ENCODE results near the gene UBE4A. TPM values are rescaled to one million over a fixed set of nuclear protein-coding genes. Genes with fewer than 3 reads are reported as not detected.

UBE4A gene
- total and polyA plus RNA-seq, 9 of the 15 experiments (the other 6 are each of a cell fraction or from before 2014, with no cell fraction given): 13.5 to 45.2 (median 26.8) TPM

- H3K79me2 ChIP-seq (ENCODE audit: control insufficient read depth, insufficient read depth, low read length): peaks cover 96% of the 10 kb centered on the region
- H3K27me3 ChIP-seq (ENCODE audit: control insufficient read depth in 2 of 2, insufficient read depth in 2 of 2, low read length in 2 of 2): no peaks in the 10 kb centered on the region
- peaks cover 5% of the 10 kb centered on the region for H3K9me1 ChIP-seq (ENCODE audit: control insufficient read depth, insufficient read depth, low read length)
- TF ChIP-seq ZNF184 (CRISPR knock-in tag; IDR thresholded peaks at IDR 0.05) (peak; percentile 76), ZC3H4 (CRISPR knock-in tag; IDR thresholded peaks at IDR 0.05; ENCODE audit: borderline replicate concordance) (no peak)
- H3K4me1 ChIP-seq (replicated peaks in 1 of 2; ENCODE audit: control insufficient read depth in 2 of 2, insufficient read depth in 2 of 2, low read length in 2 of 2): peaks cover 4% of the 10 kb centered on the region in 2 experiments; a peak in 2 of 5 replicates
- DNase-seq (ENCODE audit: extremely low read depth in 1 of 4, low spot score in 3 of 4): no peak
- no peak overlapping the region for H3K4me3 ChIP-seq
- in situ Hi-C loops (cut with MboI) (no loop called here), intact Hi-C loops (cut with micrococcal nuclease) (no loop called here)
- no peak overlapping the region for H3K27ac ChIP-seq (ENCODE audit: extremely low read depth, low read depth, low read length)
- WGBS (ENCODE audit: insufficient coverage, low coverage, missing lambda C conversion rate): 76% methylated on average over 4 of the region's 4 CpGs
- FAIRE-seq: no peak
- no peak for ATAC-seq
- H3K36me3 ChIP-seq (ENCODE audit: control insufficient read depth, insufficient read depth, low read length): peaks cover 77% of the 10 kb centered on the region
- H3K9me3 ChIP-seq (replicated peaks; ENCODE audit: control insufficient read depth, insufficient read depth, low read depth, low read length): no peaks in the 10 kb centered on the region
- POLR2A ChIA-PET: interaction anchor here (0.7 to 2.3 kb wide), 5 partner anchors 8 to 22 kb away, joined by 3 to 13 read pairs (median 3); partner anchors contain the start of gene KMT2A
- no TSS peak for BruUV-seq (replicated peaks)
- CTCF ChIA-PET (ENCODE audit: low intra/inter-chr PET ratio): no interaction called here
- no peak overlapping the region for H3K9ac ChIP-seq (ENCODE audit: insufficient read depth in 1 of 2, low read depth in 2 of 2, low read length in 2 of 2)
- H4K20me1 ChIP-seq (replicated peaks; ENCODE audit: control insufficient read depth, insufficient read depth, low read length): peaks cover 15% of the 10 kb centered on the region
- no peak overlapping the region for H3K4me2 ChIP-seq (ENCODE audit: insufficient read depth, low read length)
- no peak overlapping the region for H2AFZ ChIP-seq (ENCODE audit: low read depth, low read length)
Observed at GRCh38 chr11:118447423-118447822, 88.0 kb downstream of the UBE4A start.

- H3K9me3 ChIP-seq (replicated peaks; ENCODE audit: control insufficient read depth, insufficient read depth, low read depth, low read length): no peaks in the 10 kb centered on the region
- BruUV-seq (replicated peaks): no TSS peak
- CTCF ChIA-PET (ENCODE audit: low intra/inter-chr PET ratio): no interaction called here
- H3K9ac ChIP-seq (ENCODE audit: insufficient read depth in 1 of 2, low read depth in 2 of 2, low read length in 2 of 2): no peak overlapping the region
- H3K27ac ChIP-seq (ENCODE audit: extremely low read depth, low read depth, low read length): peak overlapping the region; percentile 18; the same call in 1 of the 3 replicates
- FAIRE-seq: no peak
- H3K79me2 ChIP-seq (ENCODE audit: control insufficient read depth, insufficient read depth, low read length): peaks cover 94% of the 10 kb centered on the region
- H2AFZ ChIP-seq (ENCODE audit: low read depth, low read length): no peak overlapping the region
- in situ Hi-C loops (cut with MboI) (no loop called here), intact Hi-C loops (cut with micrococcal nuclease) (no loop called here)
- no peak overlapping the region for H3K4me3 ChIP-seq
- peaks cover 4% of the 10 kb centered on the region in 2 experiments; a peak in 2 of 5 replicates for H3K4me1 ChIP-seq (replicated peaks in 1 of 2; ENCODE audit: control insufficient read depth in 2 of 2, insufficient read depth in 2 of 2, low read length in 2 of 2)
- H3K27me3 ChIP-seq (ENCODE audit: control insufficient read depth in 2 of 2, insufficient read depth in 2 of 2, low read length in 2 of 2): no peaks in the 10 kb centered on the region
- H3K36me3 ChIP-seq (ENCODE audit: control insufficient read depth, insufficient read depth, low read length): peaks cover 69% of the 10 kb centered on the region
- H4K20me1 ChIP-seq (replicated peaks; ENCODE audit: control insufficient read depth, insufficient read depth, low read length): peaks cover 12% of the 10 kb centered on the region
- ATAC-seq: 0 out of 3 replicates have a peak, but pooled peaks have one; percentile 21
- H3K9me1 ChIP-seq (ENCODE audit: control insufficient read depth, insufficient read depth, low read length): peaks cover 3% of the 10 kb centered on the region
- POLR2A ChIA-PET: interaction anchor here (0.6 to 2.3 kb wide), 7 partner anchors 9 to 344 kb away, joined by 3 to 13 read pairs (median 3); partner anchors contain the start of gene KMT2A
- no peak overlapping the region for H3K4me2 ChIP-seq (ENCODE audit: insufficient read depth, low read length)
- no peak for DNase-seq (ENCODE audit: extremely low read depth in 1 of 4, low spot score in 3 of 4)
- TF ChIP-seq TAF7 (tag; IDR thresholded peaks at IDR 0.05): no peak
- no peak for TF ChIP-seq CBX1 (IDR thresholded peaks at IDR 0.05; ENCODE audit: low read depth)
- TF ChIP-seq ZNF274 (IDR thresholded peaks at IDR 0.05; ENCODE audit: borderline replicate concordance, low read depth, low read length): no peak
- TF ChIP-seq KLF16 (IDR thresholded peaks at IDR 0.05): no peak
- TF ChIP-seq BCLAF1 (IDR thresholded peaks at IDR 0.05; ENCODE audit: borderline replicate concordance in 1 of 2, control insufficient read depth in 1 of 2, low read depth in 2 of 2, low read length in 1 of 2): no peak
- TF ChIP-seq SAP30 (IDR thresholded peaks at IDR 0.05; ENCODE audit: borderline replicate concordance, insufficient read depth, low read depth, low read length, poor library complexity, severe bottlenecking): no peak
- TF ChIP-seq CGGBP1 (CRISPR knock-in tag; IDR thresholded peaks at IDR 0.05): no peak
- TF ChIP-seq SIX5 (IDR thresholded peaks at IDR 0.05; ENCODE audit: borderline replicate concordance in 1 of 2, insufficient read depth in 1 of 2, low read depth in 1 of 2, low read length in 2 of 2): 0 out of 4 replicates have a peak, but pooled peaks of 1 of the 2 experiments have one; percentile 9
- TF ChIP-seq ZNF431 (CRISPR knock-in tag; IDR thresholded peaks at IDR 0.05): no peak
Observed at GRCh38 chr11:118448294-118448693, 88.9 kb downstream of the UBE4A start.

Measured in K562 (cell line).